Measurements from ENCODE around the gene TCF4.

The TCF4 gene

DNA sequence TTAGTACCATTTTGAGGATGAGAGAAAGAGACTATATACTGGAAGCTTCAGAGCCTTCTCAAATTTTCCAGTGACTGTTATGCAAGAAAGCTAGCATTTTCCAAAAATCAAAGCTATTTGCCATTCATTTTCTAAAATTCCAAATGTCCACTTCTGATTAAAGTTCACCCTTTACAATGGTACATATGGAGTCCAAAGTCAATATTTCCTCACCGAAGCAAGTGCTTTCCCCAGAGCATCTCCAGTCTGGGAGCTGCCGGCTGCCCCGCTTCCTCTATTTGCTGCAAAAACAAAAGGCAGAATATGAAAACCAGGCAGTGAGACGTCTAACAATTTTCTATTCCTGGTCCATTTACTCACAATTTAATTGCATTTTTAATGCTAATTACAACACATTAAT is 326.7 kb downstream of the TCF4 start:
- DNase-seq (ENCODE audit: low read depth): no peak

DNA sequence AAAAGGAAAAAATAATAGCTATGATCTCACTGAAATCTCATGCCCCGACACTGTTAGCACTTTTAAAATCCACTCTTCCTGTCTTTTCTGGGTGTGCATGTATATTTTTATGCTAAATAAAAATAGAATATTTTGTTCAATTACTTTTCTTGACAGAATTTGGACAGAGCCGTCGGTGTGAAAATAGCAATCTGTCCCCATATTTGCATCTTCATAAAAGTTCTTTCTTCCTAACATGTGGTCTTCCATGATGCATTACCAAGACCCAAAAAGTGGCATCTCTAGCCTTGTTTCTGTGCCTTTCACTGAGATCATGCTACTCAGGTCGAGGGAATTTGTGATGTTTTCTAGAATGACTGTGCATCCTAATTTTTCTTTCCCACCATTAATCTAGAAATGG is 329.9 kb downstream of the TCF4 start:
- no peak for DNase-seq (ENCODE audit: low read depth)

DNA sequence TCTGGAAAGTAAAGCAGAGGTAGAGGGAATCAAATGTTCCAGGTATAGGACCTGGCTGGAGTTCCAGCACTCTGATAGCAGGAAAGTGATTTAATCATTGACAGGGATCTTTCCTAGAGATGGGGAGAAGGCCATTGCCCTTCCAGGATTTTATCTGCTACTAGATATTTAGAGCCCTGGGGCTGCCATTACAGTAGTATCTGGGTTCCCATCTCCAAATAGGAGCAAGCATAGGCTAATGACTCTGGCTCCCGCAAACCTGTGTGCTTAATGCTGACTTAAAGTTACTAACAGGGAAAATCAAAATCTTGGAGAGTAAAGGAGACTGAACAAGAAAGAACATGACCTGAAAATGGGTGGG is 331.1 kb downstream of the TCF4 start:
- DNase-seq (ENCODE audit: low read depth): no peak

DNA sequence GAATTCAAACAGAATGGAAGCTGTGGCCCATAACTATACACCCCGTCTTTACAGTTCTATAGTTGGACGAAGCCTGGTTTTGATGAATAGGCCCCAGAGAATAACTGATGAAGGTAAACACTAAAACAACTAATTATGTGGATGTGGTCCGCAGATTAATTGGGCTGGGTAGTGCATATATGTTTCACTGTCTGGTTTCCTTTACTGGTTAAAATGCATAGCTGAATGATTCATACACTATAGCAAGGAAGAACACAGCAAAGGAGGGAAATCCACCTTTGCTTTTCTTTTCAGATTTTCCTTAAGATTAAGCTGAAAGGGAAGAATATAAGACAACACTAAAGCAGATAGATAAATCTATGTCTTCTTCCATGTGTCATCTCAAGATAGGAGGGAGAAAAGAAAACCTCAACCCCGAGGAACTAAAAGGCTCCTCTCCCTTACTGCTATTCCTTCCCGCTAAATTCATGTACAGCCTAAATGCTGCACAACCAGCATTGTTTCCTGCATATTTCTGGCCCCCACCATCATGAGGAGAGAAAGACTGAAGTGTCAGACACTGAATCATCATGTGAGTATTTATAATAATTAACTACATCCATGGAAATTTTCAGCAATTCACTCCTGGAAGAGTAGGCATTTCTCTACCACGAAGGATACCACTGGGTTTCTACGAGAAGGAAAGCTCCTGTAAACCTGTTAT is 331.6 kb downstream of the TCF4 start:
- DNase-seq (ENCODE audit: low read depth): no peak

DNA sequence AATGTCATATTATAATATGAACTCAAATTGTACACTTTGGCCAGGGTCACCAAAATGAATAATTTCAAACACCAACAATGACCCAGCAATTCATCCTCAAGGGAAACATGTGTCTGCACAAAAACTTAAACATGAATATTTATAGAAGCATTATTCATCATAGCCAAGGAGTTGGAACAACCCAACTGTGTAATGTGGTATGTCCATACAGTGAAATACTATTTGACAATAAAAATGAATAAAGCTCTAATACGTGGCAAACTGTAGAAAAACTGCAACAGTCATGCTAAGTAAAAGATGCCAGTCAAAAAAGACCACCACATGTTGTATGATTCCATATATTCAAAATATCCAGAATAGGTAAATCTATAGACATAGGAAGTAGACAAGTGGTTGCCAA is 334.2 kb downstream of the TCF4 start:
- no peak for DNase-seq (ENCODE audit: low read depth)

DNA sequence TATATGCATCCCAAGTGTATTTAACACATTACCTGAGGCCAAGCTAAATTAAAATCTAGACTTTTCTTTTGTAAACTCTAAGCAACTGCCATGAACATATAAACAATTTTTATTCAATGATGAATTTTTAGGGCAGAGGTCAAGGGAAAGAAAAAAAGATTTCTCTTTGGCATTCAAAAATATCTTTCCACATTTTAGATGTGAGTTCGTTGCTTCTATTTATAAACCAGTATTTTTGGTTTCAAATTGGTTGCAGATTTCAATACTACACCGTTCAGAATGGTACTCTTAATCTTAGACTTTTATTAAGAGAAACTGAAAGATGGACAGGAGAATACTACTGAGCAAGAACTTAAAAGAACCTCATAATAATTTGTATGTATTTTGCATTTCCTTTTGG is 335.1 kb downstream of the TCF4 start:
- no peak for DNase-seq (ENCODE audit: low read depth)

DNA sequence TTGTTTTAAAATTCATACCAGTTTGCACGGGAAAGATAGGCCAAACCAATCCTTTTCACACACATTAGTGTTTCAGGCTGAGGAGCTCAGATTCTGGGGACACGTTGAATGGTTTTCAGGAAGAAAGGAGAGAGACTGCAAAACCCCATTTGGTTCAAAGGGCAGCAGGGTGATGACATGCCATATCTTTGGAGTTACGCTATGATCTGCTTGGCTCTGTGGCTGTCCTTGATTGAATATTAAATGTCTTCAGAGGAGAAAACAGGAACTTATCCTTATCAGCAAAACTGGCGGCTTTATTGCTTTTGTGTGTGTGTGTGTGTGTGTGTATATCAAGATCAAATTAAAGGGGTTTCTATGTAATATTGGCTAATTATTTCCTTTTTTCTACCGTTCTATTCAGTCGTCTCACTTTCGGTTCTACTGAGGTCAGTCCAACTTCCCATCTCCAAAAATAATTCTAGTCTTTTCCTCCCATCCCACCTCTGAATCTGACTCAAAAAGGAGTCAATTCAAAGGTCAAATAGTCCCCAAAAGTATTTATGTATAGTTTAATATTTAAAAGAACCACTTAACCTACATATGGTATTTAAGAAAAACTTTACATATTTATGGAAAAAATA is 335.8 kb downstream of the TCF4 start:
- no peak for DNase-seq (ENCODE audit: low read depth)

DNA sequence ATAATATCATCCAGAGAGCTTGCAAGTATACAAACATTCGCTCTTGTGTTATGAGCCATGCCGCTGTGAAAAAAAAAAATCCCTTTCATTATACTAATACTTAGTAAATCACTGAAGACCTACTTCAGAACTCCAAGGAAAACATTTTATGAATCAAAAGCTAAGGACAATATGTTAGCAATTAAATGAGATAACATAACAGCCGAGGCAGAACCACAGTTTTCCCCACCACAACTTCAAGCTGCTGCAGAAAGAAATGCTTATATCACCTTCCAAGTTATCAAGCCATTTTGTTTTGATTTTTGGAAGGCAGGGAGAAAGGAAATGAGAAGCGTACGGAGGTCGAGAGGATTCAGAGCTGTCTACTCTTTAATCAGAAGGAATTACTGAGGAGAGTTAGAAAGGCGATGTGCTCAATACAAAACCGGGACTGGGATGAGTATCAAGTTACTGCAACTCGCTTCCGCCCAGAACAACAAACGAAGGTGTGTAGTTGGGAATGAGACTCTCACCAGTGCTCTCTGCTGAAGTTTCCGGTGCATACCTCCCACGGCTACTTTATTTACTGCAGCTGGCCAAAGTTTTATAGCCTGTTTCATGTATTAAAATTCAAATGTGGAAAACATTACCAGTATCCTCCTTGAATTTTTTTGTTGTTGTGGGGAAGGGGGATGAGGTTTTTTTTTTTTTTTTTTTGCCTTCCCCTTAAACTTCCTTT is 336.6 kb downstream of the TCF4 start:
- DNase-seq (ENCODE audit: low read depth): no peak

DNA sequence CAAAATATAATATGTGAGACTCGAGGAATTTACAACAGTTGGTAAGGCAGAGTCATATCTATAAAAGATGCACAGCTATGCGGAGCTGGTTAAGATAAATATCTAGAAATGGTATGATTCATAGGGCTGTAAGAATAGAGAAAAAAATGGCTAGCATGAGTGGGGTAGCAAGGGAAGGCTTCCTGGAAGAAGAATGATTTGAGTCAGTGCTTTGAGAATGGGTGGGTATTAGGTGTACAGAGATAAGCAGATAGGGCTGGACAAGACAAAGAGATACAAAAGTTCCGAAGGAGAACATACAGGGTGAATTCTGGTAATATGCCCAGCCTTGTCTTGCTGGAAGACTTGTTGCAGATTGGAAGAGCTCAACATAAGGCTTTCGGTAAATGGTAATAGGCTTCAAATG is 337.2 kb downstream of the TCF4 start:
- DNase-seq (ENCODE audit: low read depth): no peak

DNA sequence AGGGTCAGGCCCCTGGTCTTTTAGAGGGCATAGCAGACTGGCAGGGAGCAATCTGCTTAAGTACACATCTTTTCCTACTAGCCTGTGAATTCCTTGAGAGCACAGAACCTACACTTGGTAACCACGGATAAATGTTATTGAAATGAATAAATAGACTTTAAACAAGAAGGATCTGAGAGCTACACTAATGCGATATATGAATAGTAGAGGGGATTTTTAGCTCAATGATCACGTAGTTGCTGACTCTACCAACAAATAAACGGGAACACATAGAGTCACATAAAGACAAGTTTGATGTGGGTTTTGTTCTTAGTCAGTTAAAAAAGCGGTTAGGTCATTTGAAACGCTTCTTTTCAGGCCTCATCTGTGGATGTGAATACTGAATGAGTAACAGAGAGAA is 338.4 kb downstream of the TCF4 start:
- no peak for DNase-seq (ENCODE audit: low read depth)

DNA sequence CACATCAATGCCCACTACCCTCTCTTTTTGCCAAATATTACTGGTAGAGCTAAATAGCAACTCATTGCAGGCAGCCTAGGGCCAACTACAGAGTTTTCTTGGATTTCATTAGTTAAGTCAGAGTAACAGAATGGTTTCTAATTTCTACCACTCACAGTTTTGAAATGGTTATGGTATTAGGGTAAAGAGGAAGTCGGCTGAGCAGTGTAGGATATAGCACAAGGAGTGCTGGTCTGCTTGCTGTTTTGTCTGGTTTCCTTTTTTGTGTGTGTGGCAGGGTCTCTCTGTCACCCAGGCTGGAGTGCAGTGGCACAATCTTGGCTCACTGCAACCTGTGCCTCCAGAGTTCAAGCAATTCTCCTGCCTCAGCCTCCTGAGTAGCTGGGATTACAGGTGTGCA is 339.5 kb downstream of the TCF4 start:
- no peak for DNase-seq (ENCODE audit: low read depth)

DNA sequence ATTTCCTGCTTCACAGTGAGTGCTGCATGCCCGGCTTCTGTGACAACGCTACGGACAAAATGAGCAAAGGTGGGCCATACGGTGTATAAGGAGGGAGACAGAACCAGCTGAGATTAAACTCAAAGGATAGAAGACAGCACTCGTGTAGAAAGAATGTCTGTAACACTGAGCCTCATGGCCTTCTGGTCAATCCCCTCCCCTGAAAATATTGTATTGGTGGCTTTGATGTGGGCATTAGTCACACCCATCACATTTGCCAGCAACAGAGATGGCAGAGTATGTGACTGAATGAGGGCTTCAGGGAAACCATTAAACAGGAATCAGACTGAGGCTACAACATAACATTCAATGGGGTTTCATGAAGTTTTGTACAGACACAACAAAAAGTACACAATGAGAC is 341.0 kb downstream of the TCF4 start:
- no peak for DNase-seq (ENCODE audit: low read depth)

DNA sequence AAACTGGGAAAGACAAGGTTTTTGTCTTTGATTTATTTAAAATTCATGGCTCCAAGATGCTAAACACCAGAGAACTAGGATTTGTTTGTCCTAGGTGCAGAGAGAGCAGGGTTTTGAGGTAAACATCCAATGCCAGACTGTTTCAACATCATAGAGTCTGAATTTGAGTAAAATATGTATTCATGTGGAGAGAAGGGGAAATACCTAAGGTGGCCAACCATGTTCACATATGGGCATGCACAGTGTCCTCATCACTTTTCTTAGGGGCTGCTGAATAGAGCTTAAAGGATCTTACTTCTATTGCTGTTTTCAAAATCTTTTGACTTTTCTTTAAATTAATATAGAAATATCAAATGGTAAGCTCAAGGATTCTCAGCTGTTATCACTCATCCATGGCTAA is 341.7 kb downstream of the TCF4 start:
- DNase-seq (ENCODE audit: low read depth): no peak

DNA sequence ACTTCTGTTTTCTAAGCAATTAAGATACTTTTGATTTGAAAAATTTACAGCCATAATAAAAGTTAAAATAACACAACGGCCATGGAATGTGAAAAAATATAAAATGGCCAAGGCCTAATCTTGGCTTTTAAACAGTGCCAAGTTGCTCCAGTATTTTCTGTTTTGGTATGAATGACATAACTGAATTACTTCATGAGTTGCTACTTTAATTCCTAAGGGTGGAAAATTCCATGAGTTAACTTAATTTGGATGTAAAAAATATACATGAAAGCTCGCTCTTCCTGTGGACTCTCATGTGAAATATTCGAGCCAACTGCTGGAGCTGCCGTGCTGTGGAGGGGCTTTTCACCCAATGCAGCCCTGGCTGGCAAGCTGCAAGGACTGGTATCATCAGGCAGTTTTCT is 342.8 kb downstream of the TCF4 start:
- DNase-seq (ENCODE audit: low read depth): no peak

DNA sequence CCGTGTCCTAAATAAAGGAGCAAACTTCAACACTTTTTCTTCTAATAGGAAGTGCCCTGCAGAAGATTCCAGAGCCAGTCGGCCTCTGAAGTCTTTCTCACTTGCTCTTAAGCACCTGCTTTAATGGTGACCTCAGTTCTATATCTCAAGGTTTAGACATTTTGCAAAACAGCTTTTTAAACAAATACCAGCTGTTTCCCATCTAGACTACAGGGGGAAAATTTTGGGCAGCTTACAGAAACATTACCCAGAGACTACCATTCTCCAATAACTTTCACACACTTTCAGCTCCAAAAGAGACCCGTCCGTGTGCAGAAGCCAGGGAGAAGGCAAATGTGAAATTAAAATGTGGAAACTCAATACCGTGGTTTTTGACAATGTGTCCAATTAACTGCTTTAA is 343.4 kb downstream of the TCF4 start:
- no peak for DNase-seq (ENCODE audit: low read depth)

DNA sequence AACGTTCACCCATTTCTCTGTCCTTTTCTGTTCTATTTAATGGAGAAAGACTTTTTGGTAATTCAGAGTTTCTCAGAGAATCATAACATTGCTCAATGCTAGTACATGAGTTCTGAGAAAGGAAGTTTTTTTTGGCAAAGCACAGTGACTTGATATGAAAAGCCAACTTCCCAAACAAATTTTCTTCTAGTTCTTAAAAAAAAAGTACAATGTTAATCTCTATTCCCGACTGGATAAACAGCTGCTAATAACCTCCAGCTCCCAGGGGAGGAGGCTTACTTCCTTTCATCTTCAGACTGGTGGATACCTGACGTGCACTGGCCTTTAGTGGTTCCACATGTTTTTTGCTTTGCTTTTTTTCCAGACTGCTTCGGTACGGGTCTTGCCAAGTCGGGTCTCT is 344.1 kb downstream of the TCF4 start:
- DNase-seq (ENCODE audit: low read depth): no peak

DNA sequence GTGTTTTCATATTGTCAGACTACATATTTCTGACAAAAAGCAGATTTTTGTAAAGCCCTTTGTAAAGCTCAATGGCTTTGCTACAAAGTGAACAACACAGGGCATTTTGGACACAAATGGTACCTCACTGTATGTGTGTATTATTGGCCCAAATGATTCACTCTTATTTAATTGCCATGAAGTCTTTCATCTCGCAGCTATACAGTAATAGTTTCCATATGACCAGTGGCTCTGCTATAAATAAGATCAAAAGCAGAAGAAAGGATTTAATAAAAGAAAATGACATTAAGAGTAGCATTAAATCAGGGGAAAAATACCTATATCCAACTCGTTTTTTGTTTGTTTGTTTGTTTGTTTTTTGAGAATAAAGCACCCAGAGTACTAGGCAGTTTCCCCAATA is 344.7 kb downstream of the TCF4 start:
- DNase-seq (ENCODE audit: low read depth): no peak

DNA sequence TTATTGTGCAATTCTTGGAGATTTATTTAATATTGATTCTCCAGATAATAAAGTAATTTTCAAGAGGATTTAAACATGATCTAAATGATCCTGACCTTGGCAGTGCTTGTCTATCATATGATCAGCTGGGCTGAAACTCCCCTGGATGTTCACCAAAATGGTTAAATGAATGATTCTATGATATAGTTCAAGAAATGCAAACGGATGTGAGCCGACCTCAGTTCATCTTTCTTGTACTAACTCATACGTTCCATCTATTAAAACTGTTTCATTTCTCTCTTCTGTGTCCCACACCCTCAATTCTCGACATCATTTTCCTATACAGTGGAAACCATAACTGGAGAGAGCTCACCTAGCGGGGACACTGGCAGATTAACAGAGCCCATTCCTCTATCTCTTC is 347.0 kb downstream of the TCF4 start:
- DNase-seq (ENCODE audit: low read depth): no peak

DNA sequence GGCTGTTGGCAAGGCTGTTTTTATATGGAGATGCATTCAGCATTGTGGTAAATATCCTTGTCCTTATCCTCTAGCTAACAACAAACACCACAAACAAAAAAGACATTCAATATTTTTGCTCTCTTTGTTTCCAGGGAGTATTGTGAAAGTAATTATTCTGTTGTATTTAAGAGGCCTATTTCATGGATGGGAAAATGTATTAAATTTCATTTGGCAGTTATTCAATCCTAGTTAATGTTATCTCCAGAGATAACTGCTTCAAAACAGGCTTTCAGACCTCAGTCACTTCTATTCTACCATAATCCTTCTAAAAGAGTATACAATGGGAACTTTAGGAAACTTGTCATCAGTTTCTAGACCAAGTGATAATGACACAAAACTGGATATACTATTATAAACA is 348.3 kb downstream of the TCF4 start:
- DNase-seq (ENCODE audit: low read depth): no peak

DNA sequence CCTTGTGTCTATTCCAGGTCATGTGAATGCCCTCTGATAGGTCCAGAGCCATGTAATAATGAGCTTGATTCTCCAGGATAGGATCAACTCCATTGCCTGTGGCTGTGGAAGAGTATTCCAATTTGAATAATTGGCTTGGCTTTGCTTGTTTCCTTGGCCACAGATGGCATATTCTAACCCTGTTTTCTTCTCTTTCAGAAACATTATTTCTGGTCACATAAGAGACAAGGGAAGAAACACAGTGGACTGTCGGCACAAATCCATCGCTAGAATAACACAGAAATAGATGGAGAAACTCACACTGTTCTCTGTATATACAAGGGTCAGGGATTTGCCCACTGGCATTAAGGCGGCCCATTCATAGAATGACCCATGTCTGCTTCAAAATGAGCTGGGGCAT is 350.3 kb downstream of the TCF4 start:
- no peak for DNase-seq (ENCODE audit: low read depth)

DNA sequence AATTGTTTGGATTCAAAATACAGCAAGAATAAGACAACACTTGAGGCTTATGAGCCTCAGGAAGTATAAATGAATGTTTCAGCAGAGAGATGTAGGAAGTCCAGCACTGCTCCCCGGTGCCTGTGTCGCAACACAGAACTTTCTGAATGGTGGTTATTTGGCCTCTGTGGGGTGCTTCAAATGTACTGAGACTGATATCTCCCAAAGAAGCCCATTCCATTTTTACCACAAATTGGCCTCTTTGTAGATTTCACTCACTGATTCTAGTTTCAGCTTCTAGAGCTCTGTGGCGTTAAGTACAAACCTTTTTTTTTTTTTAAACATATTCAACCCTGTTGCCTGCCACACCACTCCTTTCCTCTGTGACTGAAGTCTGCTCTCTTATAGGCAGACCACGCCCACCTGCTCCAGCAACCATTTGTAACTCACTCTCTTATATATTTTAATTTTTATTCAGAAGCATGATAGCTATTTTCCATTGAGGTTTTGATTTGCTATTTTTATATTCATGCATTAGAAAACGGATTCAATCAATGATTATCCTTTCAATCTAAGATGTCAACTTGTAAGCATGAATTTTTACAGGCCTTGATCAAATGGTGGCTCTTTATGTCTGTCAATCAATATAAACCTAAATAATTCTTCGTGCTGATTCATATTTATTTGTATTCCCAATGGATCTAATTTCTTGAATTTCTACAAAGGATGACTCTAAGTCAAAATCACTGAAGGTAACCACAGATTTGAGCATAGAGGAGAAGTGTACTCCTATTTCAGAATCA is 351.7 kb downstream of the TCF4 start:
- DNase-seq (ENCODE audit: low read depth): no peak

DNA sequence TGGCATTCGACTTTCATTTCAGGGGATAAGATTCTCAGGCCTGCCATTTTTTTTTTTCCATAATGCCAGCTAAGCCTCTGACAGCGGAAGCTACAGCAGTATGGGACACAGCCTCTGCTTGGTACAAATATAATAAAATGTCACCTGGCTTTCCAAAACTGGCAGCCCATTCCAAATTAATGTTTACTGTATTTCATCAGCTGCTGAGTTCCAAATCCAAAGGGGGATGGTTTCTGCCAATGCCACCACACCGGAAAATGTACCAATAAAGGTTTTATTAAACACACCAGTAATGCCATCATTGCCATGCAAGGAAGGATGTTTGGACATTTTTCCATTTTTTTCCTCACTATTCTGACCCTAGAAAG is 352.9 kb downstream of the TCF4 start:
- no peak for DNase-seq (ENCODE audit: low read depth)

Measured in stimulated activated CD8-positive, alpha-beta memory T cell treated with anti-CD3 and anti-CD28 coated beads, Interleukin-15, amount 100 ng/mL, for 24 hours (primary cell).